Measurements from ENCODE around the gene UNK. TPM values are rescaled to one million over a fixed set of nuclear protein-coding genes. Genes with fewer than 3 reads are reported as not detected.
A peak's percentile ranks its signal among the peaks of the same experiment; 100 is the strongest.

UNK gene
- total and polyA plus RNA-seq, 9 of the 15 experiments (the other 6 are each of a cell fraction or from before 2014, with no cell fraction given) = 12.8 to 38.6 (median 24.8) TPM

DNA sequence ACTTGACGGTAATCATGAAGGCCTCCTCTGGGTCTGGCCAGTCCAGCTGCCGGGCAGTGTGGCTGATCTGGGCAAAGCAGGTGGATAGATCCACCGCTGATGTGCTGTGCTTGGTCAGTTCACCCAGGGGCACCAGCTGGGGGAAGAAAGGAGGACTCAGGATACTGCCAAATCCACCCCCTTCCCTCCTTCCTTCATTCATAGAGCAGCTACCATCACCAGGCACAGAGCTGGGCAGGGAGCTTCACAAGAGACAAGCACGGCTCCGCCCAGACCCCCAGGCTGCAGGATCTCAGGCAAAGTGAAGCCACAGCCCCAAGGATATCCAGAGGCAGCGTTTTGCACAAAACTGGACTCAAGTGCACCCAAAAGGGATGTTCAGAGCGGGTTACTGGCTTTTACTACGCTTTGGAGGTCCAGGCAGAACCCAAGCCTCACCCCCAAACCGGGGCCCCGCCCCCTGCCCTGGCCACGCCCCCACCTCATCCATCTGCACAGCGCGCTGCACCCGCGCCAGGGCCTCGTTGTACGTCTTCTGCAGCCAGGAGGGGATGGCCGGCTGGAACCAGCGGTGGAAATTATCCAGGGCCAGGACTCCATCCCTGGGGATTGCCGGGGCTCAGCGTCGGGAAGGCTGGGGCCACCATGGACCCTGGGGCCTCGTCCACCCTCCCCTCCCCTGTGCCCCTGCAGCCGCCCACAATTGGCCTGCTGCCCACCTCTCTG is 50.5 kb downstream of the UNK start (continued):
- TF ChIP-seq, protein P1, sequence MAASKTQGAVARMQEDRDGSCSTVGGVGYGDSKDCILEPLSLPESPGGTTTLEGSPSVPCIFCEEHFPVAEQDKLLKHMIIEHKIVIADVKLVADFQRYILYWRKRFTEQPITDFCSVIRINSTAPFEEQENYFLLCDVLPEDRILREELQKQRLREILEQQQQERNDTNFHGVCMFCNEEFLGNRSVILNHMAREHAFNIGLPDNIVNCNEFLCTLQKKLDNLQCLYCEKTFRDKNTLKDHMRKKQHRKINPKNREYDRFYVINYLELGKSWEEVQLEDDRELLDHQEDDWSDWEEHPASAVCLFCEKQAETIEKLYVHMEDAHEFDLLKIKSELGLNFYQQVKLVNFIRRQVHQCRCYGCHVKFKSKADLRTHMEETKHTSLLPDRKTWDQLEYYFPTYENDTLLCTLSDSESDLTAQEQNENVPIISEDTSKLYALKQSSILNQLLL (CRISPR knock-in tag; IDR thresholded peaks at IDR 0.05; ENCODE audit: borderline replicate concordance) = no peak
- TF ChIP-seq POLR2G (IDR thresholded peaks at IDR 0.05; ENCODE audit: low read depth, low read length) (peak; percentile 62), SRSF3 (IDR thresholded peaks at IDR 0.05; ENCODE audit: insufficient read depth, low read length) (no peak), TCF3 (CRISPR knock-in tag; IDR thresholded peaks at IDR 0.05) (no peak)

DNA sequence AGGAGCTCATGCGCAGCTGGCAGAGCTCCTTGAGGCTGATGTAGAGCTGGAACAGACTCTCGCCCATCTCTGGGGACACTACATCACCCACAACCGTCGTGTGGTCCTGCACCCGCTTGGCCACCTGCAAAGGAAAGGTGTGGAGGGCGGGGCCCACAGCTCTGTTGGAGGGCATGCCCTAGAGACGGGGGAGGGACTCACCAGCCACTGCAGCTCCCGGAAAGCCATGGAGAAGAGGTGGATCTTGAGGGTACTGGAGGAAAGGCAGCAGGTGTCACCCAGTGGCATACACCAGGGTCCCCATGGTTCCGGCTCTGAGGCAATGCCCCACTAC is 51.0 kb downstream of the UNK start:
- no peak for TF ChIP-seq ASH1L (IDR thresholded peaks at IDR 0.05; ENCODE audit: borderline replicate concordance, low read depth, partially characterized antibody)
- TF ChIP-seq MCM7 (IDR thresholded peaks at IDR 0.05) = no peak
- peak; percentile 20 for TF ChIP-seq RBFOX2 (IDR thresholded peaks at IDR 0.05; ENCODE audit: low read depth, low read length)
- peak; percentile 60; the same call in 1 of the 2 replicates for TF ChIP-seq POLR2G (IDR thresholded peaks at IDR 0.05; ENCODE audit: low read depth, low read length)
- Histone ChIP-seq H3K4me2 (ENCODE audit: insufficient read depth, low read length) (no peak overlapping the region), H2AFZ (ENCODE audit: low read depth, low read length) (no peak overlapping the region), H3K9ac (ENCODE audit: insufficient read depth in 1 of 2, low read depth in 2 of 2, low read length in 2 of 2) (peak overlapping the region in 1 of 2 experiments; percentile 26; a peak in 1 of 4 replicates), H3K27ac (ENCODE audit: extremely low read depth, low read depth, low read length) (no peak overlapping the region), H3K27me3 (ENCODE audit: control insufficient read depth in 2 of 2, insufficient read depth in 2 of 2, low read length in 2 of 2) (no peaks in the 10 kb centered on the region), H3K4me1 (replicated peaks in 1 of 2; ENCODE audit: control insufficient read depth in 2 of 2, insufficient read depth in 2 of 2, low read length in 2 of 2) (peaks cover 0 to 54% of the 10 kb centered on the region in 2 experiments; a peak in 3 of 5 replicates), H3K36me3 (ENCODE audit: control insufficient read depth, insufficient read depth, low read length) (peaks cover 90% of the 10 kb centered on the region; the same call in 2 of the 3 replicates), H3K9me3 (replicated peaks; ENCODE audit: control insufficient read depth, insufficient read depth, low read depth, low read length) (no peaks in the 10 kb centered on the region), H3K4me3 (no peak overlapping the region), H4K20me1 (replicated peaks; ENCODE audit: control insufficient read depth, insufficient read depth, low read length) (0 out of 2 replicates have a peak, but pooled peaks cover 4% of the 10 kb centered on the region), H3K79me2 (ENCODE audit: control insufficient read depth, insufficient read depth, low read length) (peaks cover 10% of the 10 kb centered on the region), H3K9me1 (ENCODE audit: control insufficient read depth, insufficient read depth, low read length) (no peaks in the 10 kb centered on the region)
- no peak for DNase-seq (ENCODE audit: extremely low read depth in 1 of 4, low spot score in 3 of 4)
- no TSS peak for BruUV-seq (replicated peaks)
- in situ Hi-C loops (cut with MboI) = no loop called here
- WGBS (ENCODE audit: insufficient coverage, low coverage, missing lambda C conversion rate) = 91% methylated on average over 9 of the region's 9 CpGs
- no peak for FAIRE-seq
- ChIA-PET POLR2A (interaction anchor here (1.2 to 4.8 kb wide), 5 partner anchors 9 to 61 kb away, joined by 3 to 46 read pairs (median 7); partner anchors contain the start of gene UNC13D), CTCF (ENCODE audit: low intra/inter-chr PET ratio) (no interaction called here)
- intact Hi-C loops (cut with micrococcal nuclease) = no loop called here
- ATAC-seq = no peak
